HEK293 (cell line): ENCODE measurements around the gene C1orf35.

Source experiments
- CTCF ChIA-PET: fragments of 350-600 bp; formaldehyde crosslinking; extraction: SDS; loops from one replicate; lab custom pipeline; 2021; ENCODE audit warnings: antibody characterized with exemption; lab: Yijun Ruan, JAX
- POLR2A ChIA-PET: fragments of 300-600 bp; formaldehyde crosslinking; extraction: SDS; loops from one replicate; lab custom pipeline; 2020; ENCODE audit warnings: antibody characterized with exemption, inconsistent platforms; lab: Yijun Ruan, JAX
- H3K27ac ChIP-seq: fragments of 200-500 bp; sonication (Bioruptor generic); 2 replicates; pipeline ENCODE4 v1.5.1; 2014; ENCODE audit warnings: low read depth, low read length, control low read depth, inconsistent platforms; ENCODE audit errors: extremely low read depth
- H3K36me3 ChIP-seq, 2 experiments: fragments of 200-500 bp in 1 of 2; sonication (Bioruptor generic) in 1 of 2; 1 replicate in 1 of 2; 2 replicates in 1 of 2; pipeline ENCODE4 v1.5.1; 2014 to 2017; ENCODE audit warnings: inconsistent platforms in 2 of 2, low read length in 2 of 2; ENCODE audit not compliant: control insufficient read depth in 2 of 2, insufficient read depth in 1 of 2
- H3K4me1 ChIP-seq: fragments of 200-500 bp; sonication (Bioruptor generic); 2 replicates; pipeline ENCODE4 v1.5.1; 2014; ENCODE audit warnings: mild to moderate bottlenecking, low read length, inconsistent platforms; ENCODE audit not compliant: control insufficient read depth, insufficient read depth
- H3K4me3 ChIP-seq: 2 replicates; pipeline ENCODE4 v1.5.1; 2011; ENCODE audit warnings: low read depth, mild to moderate bottlenecking, control low read depth, low read length, moderate library complexity
- H3K9me3 ChIP-seq: fragments of 200-500 bp; sonication (Bioruptor generic); 2 replicates; pipeline ENCODE4 v1.5.1; 2014; ENCODE audit warnings: low read depth, low read length, inconsistent platforms; ENCODE audit not compliant: control insufficient read depth, insufficient read depth
- BCL11A ChIP-seq: fragments of 450-650 bp; formaldehyde crosslinking; IDR thresholded peaks from 2 replicates; pipeline ENCODE4 v1.5.1; 2016; ENCODE audit warnings: low read depth, missing biosample characterization, missing genetic modification characterization
- EGR2 ChIP-seq: fragments of 450-650 bp; formaldehyde crosslinking; IDR thresholded peaks from 2 replicates; pipeline ENCODE4 v1.5.1; 2016; ENCODE audit warnings: low read depth, missing biosample characterization, missing genetic modification characterization
- GLIS2 ChIP-seq: fragments of 450-650 bp; formaldehyde crosslinking; IDR thresholded peaks from 2 replicates; pipeline ENCODE4 v1.5.1; 2016; ENCODE audit warnings: missing biosample characterization, missing genetic modification characterization
- KLF1 ChIP-seq: fragments of 450-650 bp; formaldehyde crosslinking; IDR thresholded peaks from 2 replicates; pipeline ENCODE4 v1.5.1; 2016; ENCODE audit warnings: missing biosample characterization, missing genetic modification characterization
- KLF9 ChIP-seq: fragments of 450-650 bp; formaldehyde crosslinking; IDR thresholded peaks from 2 replicates; pipeline ENCODE4 v1.5.1; 2016; ENCODE audit warnings: missing biosample characterization, missing genetic modification characterization, low read depth
- ZBTB7A ChIP-seq: fragments of 450-650 bp; formaldehyde crosslinking; IDR thresholded peaks from 2 replicates; pipeline ENCODE4 v1.5.1; 2016; ENCODE audit warnings: low read depth, missing biosample characterization, missing genetic modification characterization
- ZFHX2 ChIP-seq: fragments of 450-650 bp; formaldehyde crosslinking; conservative IDR thresholded peaks from 2 replicates; pipeline ENCODE4 v1.5.1; 2016; ENCODE audit warnings: missing biosample characterization, missing genetic modification characterization
- ZFP69B ChIP-seq: fragments of 450-650 bp; formaldehyde crosslinking; IDR thresholded peaks from 2 replicates; pipeline ENCODE4 v1.5.1; 2016; ENCODE audit warnings: missing biosample characterization, missing genetic modification characterization
- ZNF133 ChIP-seq: fragments of 450-650 bp; formaldehyde crosslinking; IDR thresholded peaks from 2 replicates; pipeline ENCODE4 v1.5.1; 2016; ENCODE audit warnings: missing biosample characterization, missing genetic modification characterization
- ZNF148 ChIP-seq: fragments of 450-650 bp; formaldehyde crosslinking; IDR thresholded peaks from 2 replicates; pipeline ENCODE4 v1.5.0; 2017; ENCODE audit warnings: missing biosample characterization, missing genetic modification characterization, borderline replicate concordance
- ZNF155 ChIP-seq: fragments of 450-650 bp; formaldehyde crosslinking; IDR thresholded peaks from 2 replicates; pipeline ENCODE4 v1.5.1; 2016; ENCODE audit warnings: missing biosample characterization, missing genetic modification characterization
- ZNF184 ChIP-seq: fragments of 450-650 bp; IDR thresholded peaks from 2 replicates; pipeline ENCODE4 v1.5.1; 2018; ENCODE audit warnings: missing biosample characterization, mild to moderate bottlenecking, missing genetic modification characterization
- ZNF223 ChIP-seq: fragments of 450-650 bp; formaldehyde crosslinking; IDR thresholded peaks from 2 replicates; pipeline ENCODE4 v1.5.1; 2016; ENCODE audit warnings: missing biosample characterization, missing genetic modification characterization
- ZNF23 ChIP-seq: fragments of 450-650 bp; formaldehyde crosslinking; IDR thresholded peaks from 2 replicates; pipeline ENCODE4 v1.5.1; 2016; ENCODE audit warnings: missing biosample characterization, missing genetic modification characterization, borderline replicate concordance
- ZNF362 ChIP-seq: fragments of 450-650 bp; formaldehyde crosslinking; IDR thresholded peaks from 2 replicates; pipeline ENCODE4 v1.5.1; 2016; ENCODE audit warnings: missing biosample characterization, missing genetic modification characterization
- ZNF426 ChIP-seq: fragments of 450-650 bp; formaldehyde crosslinking; IDR thresholded peaks from 2 replicates; pipeline ENCODE4 v1.5.1; 2017; ENCODE audit warnings: missing biosample characterization, missing genetic modification characterization, mild to moderate bottlenecking, inconsistent platforms, moderate library complexity
- ZNF529 ChIP-seq: fragments of 450-650 bp; formaldehyde crosslinking; IDR thresholded peaks from 2 replicates; pipeline ENCODE4 v1.5.1; 2017; ENCODE audit warnings: missing genetic modification characterization, missing biosample characterization; ENCODE audit not compliant: insufficient replicate concordance
- ZNF530 ChIP-seq: fragments of 450-650 bp; formaldehyde crosslinking; IDR thresholded peaks from 2 replicates; pipeline ENCODE4 v1.5.1; 2016; ENCODE audit warnings: low read depth, missing biosample characterization, missing genetic modification characterization
- ZNF558 ChIP-seq: fragments of 450-650 bp; formaldehyde crosslinking; IDR thresholded peaks from 2 replicates; pipeline ENCODE4 v1.5.1; 2016; ENCODE audit warnings: missing biosample characterization, missing genetic modification characterization
- ZNF560 ChIP-seq: fragments of 450-650 bp; formaldehyde crosslinking; IDR thresholded peaks from 2 replicates; pipeline ENCODE4 v1.5.1; 2017; ENCODE audit warnings: missing biosample characterization, missing genetic modification characterization, borderline replicate concordance
- ZNF658 ChIP-seq: fragments of 450-650 bp; formaldehyde crosslinking; IDR thresholded peaks from 2 replicates; pipeline ENCODE4; 2016; ENCODE audit warnings: missing biosample characterization, missing genetic modification characterization
- ZNF677 ChIP-seq: fragments of 450-650 bp; IDR thresholded peaks from 2 replicates; pipeline ENCODE4 v1.5.0; 2018; ENCODE audit warnings: missing biosample characterization, mild to moderate bottlenecking, missing genetic modification characterization, moderate library complexity
- ZNF792 ChIP-seq: fragments of 450-650 bp; formaldehyde crosslinking; IDR thresholded peaks from 2 replicates; pipeline ENCODE4 v1.5.1; 2016; ENCODE audit warnings: missing biosample characterization, missing genetic modification characterization
- ZSCAN5A ChIP-seq: fragments of 450-650 bp; formaldehyde crosslinking; IDR thresholded peaks from 2 replicates; pipeline ENCODE4 v1.5.1; 2016; ENCODE audit warnings: missing biosample characterization, missing genetic modification characterization
- TF ChIP-seq, protein P1 (sequence below): fragments of 450-650 bp; formaldehyde crosslinking; IDR thresholded peaks from 2 replicates; pipeline ENCODE4 v1.5.1; 2016; ENCODE audit warnings: missing biosample characterization, missing genetic modification characterization
- TF ChIP-seq, protein P2 (sequence below): fragments of 450-650 bp; formaldehyde crosslinking; IDR thresholded peaks from 2 replicates; pipeline ENCODE4 v1.5.1; 2016; ENCODE audit warnings: missing biosample characterization, missing genetic modification characterization
- TF ChIP-seq, protein P3 (sequence below): fragments of 450-650 bp; formaldehyde crosslinking; IDR thresholded peaks from 2 replicates; pipeline ENCODE4 v1.5.1; 2016; ENCODE audit warnings: missing biosample characterization, missing genetic modification characterization

Gene C1orf35

GRCh38 chr1:228150120-228150460, 47.0 kb upstream of the C1orf35 start (continued):
- TF ChIP-seq ZNF148 (tag by site-specific recombination), result no peak
- TF ChIP-seq ZNF792 (tag by site-specific recombination), result no peak
- TF ChIP-seq GLIS2 (tag by site-specific recombination), result peak; percentile 46; the same call in 1 of the 2 replicates
- TF ChIP-seq, protein P1, sequence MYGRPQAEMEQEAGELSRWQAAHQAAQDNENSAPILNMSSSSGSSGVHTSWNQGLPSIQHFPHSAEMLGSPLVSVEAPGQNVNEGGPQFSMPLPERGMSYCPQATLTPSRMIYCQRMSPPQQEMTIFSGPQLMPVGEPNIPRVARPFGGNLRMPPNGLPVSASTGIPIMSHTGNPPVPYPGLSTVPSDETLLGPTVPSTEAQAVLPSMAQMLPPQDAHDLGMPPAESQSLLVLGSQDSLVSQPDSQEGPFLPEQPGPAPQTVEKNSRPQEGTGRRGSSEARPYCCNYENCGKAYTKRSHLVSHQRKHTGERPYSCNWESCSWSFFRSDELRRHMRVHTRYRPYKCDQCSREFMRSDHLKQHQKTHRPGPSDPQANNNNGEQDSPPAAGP (tag by site-specific recombination), result no peak

- CTCF ChIA-PET, result interaction anchor here (0.6 kb wide), 2 partner anchors 25 to 83 kb away, joined by 3 to 4 read pairs; no protein-coding TSS in a partner anchor
- Histone ChIP-seq H3K27ac (no peak within 1 kb of the TSS), H3K4me1 (no peaks in the 10 kb centered on the region), H3K4me3 (no peak within 1 kb of the TSS), H3K36me3 (peaks cover 0 to 39% of the 10 kb centered on the region in 2 experiments; a peak in 1 of 3 replicates), H3K9me3 (no peaks in the 10 kb centered on the region)
- POLR2A ChIA-PET, result interaction anchor here (0.6 to 9.6 kb wide), 3 partner anchors 9 to 1192 kb away, joined by 3 to 82 read pairs (median 3); partner anchors contain the start of genes GUK1 and IBA57
- TF ChIP-seq ZNF530 (tag by site-specific recombination) (no peak), ZNF23 (tag by site-specific recombination) (no peak), ZSCAN5A (tag by site-specific recombination) (no peak), ZFHX2 (tag by site-specific recombination) (peak; percentile 21; the same call in 1 of the 2 replicates), ZNF529 (tag by site-specific recombination) (no peak), ZNF223 (tag by site-specific recombination) (no peak), ZNF677 (tag by site-specific recombination) (no peak), KLF9 (tag by site-specific recombination) (no peak), BCL11A (tag by site-specific recombination) (no peak), ZFP69B (tag by site-specific recombination) (no peak), EGR2 (0 out of 2 replicates have a peak, but pooled peaks have one; percentile 50), ZNF560 (tag by site-specific recombination) (no peak), ZNF658 (no peak), ZNF155 (tag by site-specific recombination) (no peak), ZNF362 (tag by site-specific recombination) (no peak), ZNF426 (tag by site-specific recombination) (no peak), KLF1 (tag by site-specific recombination) (peak; percentile 94), ZNF133 (tag by site-specific recombination) (no peak), ZBTB7A (tag by site-specific recombination) (no peak), ZNF184 (no peak), ZNF558 (tag by site-specific recombination) (no peak)
- TF ChIP-seq, protein P2, sequence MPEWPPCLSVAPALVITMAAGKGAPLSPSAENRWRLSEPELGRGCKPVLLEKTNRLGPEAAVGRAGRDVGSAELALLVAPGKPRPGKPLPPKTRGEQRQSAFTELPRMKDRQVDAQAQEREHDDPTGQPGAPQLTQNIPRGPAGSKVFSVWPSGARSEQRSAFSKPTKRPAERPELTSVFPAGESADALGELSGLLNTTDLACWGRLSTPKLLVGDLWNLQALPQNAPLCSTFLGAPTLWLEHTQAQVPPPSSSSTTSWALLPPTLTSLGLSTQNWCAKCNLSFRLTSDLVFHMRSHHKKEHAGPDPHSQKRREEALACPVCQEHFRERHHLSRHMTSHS (tag by site-specific recombination), result no peak
- TF ChIP-seq, protein P3, sequence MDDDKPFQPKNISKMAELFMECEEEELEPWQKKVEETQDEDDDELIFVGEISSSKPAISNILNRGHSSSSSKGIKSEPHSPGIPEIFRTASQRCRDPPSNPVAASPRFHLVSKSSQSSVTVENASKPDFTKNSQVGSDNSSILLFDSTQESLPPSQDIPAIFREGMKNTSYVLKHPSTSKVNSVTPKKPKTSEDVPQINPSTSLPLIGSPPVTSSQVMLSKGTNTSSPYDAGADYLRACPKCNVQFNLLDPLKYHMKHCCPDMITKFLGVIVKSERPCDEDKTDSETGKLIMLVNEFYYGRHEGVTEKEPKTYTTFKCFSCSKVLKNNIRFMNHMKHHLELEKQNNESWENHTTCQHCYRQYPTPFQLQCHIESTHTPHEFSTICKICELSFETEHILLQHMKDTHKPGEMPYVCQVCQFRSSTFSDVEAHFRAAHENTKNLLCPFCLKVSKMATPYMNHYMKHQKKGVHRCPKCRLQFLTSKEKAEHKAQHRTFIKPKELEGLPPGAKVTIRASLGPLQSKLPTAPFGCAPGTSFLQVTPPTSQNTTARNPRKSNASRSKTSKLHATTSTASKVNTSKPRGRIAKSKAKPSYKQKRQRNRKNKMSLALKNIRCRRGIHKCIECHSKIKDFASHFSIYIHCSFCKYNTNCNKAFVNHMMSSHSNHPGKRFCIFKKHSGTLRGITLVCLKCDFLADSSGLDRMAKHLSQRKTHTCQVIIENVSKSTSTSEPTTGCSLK, result no peak
These were observed 46.4 kb upstream of the C1orf35 start, which contains the start of gene GJC2 for GRCh38 chr1:228149406-228150119. TSS of gene GJC2 (plus strand) at chr1:228149930. CDS start at chr1:228157759, 7,829 bp downstream.
